Gastrocnemius medialis (tissue), 4 donors: ENCODE measurements around the gene NTM.

ENCODE experiments used
- CTCF ChIP-seq, 5 experiments: fragments of 450-650 bp in 3 of 5; fragments of 200-600 bp in 2 of 5; sonication (generic) in 2 of 5; IDR thresholded peaks in 4 of 5; conservative IDR thresholded peaks in 1 of 5; 1 replicate in 4 of 5; 2 replicates in 1 of 5; pipeline ENCODE4 v1.5.1; 2016 to 2019; ENCODE audit warnings: antibody characterized with exemption in 5 of 5, mild to moderate bottlenecking in 3 of 5, moderate library complexity in 3 of 5
- POLR2A ChIP-seq, 2 donors: fragments of 450-650 bp; IDR thresholded peaks; one replicate each; pipeline ENCODE4 v1.6.1; 2017; ENCODE audit warnings: antibody characterized with exemption in 2 of 2, mild to moderate bottlenecking in 2 of 2, moderate library complexity in 2 of 2

DNA sequence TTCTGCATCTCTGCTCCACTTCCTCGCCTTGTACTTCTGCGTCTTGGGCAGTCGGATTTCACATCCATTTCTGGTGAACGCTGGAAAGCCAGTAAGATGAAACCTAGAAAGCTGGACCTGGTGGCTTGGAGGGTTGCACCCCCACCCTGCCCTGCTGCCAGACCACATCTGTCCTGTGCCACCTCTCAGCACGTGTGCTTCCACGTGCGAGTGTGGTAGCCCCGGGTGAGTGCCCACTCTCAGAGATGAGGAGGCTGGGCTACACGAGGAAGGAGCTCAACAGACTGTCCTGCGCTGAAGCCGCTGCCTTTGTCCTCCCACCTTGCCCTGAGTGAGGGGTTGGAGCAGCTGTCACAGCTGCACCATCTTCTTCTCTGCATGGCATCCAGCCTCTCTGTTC, 77.5 kb downstream of the NTM start:
- TF ChIP-seq CTCF (IDR thresholded peaks at IDR 0.05 in 4 of 5, conservative IDR thresholded peaks at IDR 0.05 in 1 of 5) = no peak
- no peak for TF ChIP-seq POLR2A (IDR thresholded peaks at IDR 0.05)
